ENCODE results near the gene DCUN1D4. TPM values are rescaled to one million over a fixed set of nuclear protein-coding genes. Genes with fewer than 3 reads are reported as not detected.

DCUN1D4 gene
- total RNA-seq (2014; rRNA removed; shearing (Covaris generic)), result 23.6 and 26.2 TPM in 2 replicates

GRCh38 chr4:51842554-51843308 lies at the start of gene DCUN1D4:
Gene DCUN1D4 (plus strand): TSS chr4:51843153. CDS start chr4:51843243, 90 bp downstream.

Other genes with a start within 250 kb of the DCUN1D4 start
- 0.03 and 0.11 TPM in 2 replicates for gene LRRC66, start 177.2 kb downstream of the DCUN1D4 start, total RNA-seq (2014; rRNA removed; shearing (Covaris generic))
- gene SGCB, start 195.1 kb downstream of the DCUN1D4 start, total RNA-seq (2014; rRNA removed; shearing (Covaris generic)), result 11.0 and 12.1 TPM in 2 replicates
- gene SPATA18, start 208.2 kb downstream of the DCUN1D4 start, total RNA-seq (2014; rRNA removed; shearing (Covaris generic)), result not detected in 2 replicates